Measurements from ENCODE around the gene FURIN.
"Not testable (repeated sequence)": the region's sequence is repeated elsewhere in the genome, so short reads cannot be mapped to it uniquely, and the experiment has no call there.

The FURIN gene

DNA sequence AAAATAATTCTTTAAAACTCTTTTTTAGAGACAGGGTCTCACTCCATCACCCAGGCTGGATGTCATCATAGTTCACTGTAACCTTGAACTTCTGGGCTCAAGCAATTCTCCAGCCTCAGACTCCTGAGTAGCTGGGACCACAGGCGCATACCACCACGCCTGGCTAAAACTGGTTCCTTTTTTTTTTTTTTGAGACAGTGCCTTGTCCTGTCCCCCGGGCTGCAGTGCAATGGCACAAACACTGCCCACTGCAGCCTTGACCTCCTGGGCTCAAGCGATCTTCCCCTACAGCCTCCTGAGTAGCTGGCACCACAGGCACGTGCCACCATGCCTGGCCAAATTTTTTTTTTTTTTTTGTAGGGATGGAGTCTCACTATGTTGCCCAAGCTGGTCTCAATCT is 23.7 kb upstream of the FURIN start:
- DNase-seq (ENCODE audit: low read depth in 3 of 3) = no peak

DNA sequence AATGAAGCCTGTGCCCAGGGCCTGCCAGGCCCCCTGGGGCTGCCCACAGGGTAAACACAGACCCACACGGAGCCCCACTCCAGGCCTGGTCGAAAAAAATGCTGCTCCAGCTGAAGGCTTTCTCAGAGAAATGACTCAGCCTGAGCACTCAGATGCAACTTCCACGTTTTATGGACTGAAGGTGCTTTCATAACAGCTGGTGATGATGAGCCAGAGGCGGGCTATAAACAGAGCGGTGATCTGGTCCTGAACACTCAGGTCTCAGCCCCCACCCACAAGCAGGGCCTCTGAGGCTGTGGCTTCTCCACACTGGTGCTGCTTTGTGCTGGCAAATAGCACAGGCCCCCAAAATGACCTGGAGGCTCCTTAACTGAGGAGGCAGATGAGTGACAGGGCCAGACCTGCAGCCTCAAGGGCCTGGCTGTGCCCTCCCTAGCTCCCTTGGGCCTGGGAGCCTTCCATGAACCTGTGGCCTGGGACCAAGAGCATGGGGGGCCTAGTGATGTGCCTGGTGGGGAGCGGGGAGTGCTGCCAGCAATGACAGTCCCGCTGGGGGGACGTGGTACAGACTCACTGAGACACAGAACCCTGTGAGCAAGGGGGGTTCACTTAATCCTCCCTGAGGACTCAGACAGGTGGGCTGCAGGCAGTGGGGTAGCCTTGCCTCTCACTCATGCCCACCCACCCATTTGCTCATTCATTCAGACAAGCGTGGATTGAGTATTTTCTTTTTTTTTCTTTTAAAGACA is 23.0 kb upstream of the FURIN start:
- no peak for DNase-seq (ENCODE audit: low read depth in 3 of 3)

DNA sequence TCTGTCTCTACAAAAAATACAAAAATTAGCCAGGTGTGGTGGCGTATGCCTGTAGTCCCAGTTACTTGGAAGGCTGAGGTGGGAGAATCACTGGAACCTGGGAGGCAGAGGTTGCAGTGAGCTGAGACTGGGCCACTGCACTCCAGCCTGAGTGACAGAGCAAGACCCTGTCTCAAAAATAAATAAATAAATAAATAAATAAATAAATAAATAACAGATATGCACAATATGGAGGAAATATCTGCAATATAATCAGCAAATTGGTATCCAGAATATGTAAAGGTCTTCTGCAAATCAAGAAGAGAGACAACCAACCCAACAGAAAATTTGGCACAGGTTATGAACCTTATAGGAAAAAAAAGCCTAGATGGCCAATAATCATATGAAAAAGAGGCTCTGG is 19.0 kb upstream of the FURIN start:
- not testable (repeated sequence) for DNase-seq (ENCODE audit: low read depth in 3 of 3)

GRCh38 chr15:90851114-90851513 is 17.3 kb upstream of the FURIN start:
- DNase-seq (ENCODE audit: low read depth in 3 of 3) = no peak

DNA sequence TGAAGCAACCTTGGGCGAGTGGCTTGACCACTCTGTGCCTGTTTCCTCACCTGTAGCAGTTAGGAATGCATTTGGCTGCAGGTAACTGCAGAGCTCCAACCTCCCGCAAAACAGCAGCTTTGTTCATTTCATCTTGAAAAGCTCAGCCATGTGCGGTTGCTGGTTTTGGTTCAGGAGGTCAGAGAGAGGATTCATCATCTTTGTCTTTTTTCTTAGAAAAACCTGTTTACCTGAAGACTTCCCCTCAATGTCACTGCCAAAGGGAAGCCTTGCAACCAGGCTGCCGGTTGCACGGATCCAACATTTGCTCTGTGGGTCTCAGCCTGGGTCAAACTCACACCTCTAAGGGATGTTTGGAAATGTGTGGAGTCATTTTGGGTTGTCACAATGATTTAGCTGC is 16.4 kb upstream of the FURIN start:
- DNase-seq (ENCODE audit: low read depth in 3 of 3) = no peak

DNA sequence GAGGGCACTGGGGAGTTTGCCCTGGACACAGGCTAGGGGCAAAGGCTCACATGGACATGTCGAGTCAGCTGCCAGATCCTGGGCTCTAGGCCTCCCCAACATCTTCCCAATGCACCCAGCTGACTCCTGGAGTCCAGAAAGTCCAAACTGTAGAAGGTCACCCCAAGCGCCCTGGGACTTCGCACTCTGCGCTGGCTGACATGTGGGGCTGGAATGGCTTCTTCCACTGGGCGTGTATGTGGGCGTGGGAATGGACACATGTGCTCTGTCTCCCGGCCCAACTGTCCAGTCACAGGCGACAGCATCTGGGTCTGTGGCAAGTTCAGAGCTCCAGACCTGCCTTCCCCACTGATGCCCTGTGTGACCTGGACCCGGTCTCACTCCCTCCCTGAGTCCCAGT is 13.2 kb upstream of the FURIN start:
- DNase-seq (ENCODE audit: low read depth in 3 of 3) = no peak

- DNase-seq (ENCODE audit: low read depth in 3 of 3) = no peak
These were observed 11.1 kb upstream of the FURIN start for GRCh38 chr15:90857337-90857736.

DNA sequence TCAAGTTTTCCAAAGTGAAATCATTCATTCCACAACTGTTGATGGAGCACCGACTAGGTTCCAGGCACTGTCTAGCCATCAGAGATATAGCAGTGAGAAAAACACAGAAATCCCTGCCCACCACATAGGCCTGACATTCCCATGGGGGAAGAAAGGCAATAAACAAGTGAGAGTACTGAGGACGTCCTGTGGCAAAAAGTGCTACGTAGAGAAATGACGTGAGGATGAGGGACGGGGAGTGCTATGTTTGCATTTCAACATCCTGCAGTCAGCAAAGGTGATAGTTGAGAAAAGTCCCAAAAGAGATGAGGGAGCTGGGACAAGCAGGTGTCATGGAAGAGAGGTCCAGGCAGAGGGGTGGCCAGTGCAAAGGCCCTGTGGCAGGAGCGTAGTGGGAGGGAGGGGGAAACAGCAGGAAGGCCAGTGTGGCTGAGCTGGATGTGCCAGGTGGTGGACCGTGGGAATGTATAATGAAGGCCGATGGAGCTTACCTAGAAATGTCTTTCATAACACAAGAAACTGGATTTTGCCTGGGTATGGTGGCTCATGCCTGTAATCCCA is 10.4 kb upstream of the FURIN start:
- no peak for DNase-seq (ENCODE audit: low read depth in 3 of 3)

DNA sequence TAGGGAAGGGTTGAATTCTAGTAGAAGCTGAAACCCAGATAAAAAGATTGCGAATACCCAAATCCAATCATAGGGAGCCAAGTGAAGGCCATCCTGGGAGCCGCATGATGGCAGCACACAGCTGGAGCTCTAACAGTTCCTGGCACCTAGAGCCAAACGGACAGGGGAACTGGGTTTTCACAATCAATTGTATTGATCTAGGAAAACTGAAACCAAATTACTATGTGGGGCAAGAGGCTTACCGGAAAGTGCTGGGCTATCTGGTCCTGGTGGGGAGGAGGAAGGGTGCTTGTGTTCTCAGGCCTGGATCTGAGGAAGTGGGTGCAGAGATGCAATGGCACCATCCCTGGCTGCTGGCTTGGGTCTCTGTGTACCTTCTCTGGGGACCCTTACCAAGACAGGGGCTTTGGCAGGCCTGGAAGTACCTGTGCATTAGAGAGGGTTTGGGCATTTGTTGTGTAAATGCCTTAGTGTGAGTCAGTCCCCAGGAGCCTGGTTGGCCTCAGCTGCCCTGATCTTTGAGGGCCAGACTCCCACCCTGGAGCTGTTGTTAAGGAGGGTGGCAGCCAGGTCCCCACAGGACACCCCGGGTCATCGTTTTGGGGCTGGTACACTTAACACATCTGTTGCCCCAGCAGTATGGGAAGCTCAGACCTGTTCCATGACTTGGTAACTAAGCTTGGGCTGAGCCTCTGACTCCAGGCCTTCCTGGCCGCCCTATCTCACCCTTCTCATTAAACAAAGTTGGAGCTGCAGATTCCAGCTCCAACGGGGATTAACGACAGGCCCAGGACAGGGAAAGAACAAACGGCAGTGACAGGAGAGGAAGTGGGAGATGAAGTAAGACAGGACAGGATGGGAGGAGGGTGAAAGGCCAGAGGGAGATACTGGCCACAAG is 8.9 kb upstream of the FURIN start:
- DNase-seq (ENCODE audit: low read depth in 3 of 3) = no peak

DNA sequence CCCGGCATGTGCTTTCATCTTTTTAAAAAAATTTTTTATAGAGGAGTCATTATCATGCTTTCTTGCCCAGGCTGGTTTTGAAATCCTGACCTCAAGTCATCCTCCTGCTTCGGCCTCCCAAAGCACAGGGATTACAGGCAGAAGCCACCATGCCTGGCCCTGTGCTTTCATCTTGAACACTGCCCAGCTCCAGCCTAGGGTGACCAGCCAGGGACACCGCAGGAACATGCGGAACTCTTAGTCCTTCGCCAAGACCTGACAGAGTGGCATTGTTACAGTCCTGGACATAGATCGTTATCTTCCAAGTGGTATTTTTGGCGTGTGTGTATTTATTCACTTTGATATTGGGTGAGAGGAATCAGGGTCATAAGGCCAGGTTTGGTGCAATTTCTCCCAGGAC is 7.9 kb upstream of the FURIN start:
- DNase-seq (ENCODE audit: low read depth in 3 of 3) = no peak

DNA sequence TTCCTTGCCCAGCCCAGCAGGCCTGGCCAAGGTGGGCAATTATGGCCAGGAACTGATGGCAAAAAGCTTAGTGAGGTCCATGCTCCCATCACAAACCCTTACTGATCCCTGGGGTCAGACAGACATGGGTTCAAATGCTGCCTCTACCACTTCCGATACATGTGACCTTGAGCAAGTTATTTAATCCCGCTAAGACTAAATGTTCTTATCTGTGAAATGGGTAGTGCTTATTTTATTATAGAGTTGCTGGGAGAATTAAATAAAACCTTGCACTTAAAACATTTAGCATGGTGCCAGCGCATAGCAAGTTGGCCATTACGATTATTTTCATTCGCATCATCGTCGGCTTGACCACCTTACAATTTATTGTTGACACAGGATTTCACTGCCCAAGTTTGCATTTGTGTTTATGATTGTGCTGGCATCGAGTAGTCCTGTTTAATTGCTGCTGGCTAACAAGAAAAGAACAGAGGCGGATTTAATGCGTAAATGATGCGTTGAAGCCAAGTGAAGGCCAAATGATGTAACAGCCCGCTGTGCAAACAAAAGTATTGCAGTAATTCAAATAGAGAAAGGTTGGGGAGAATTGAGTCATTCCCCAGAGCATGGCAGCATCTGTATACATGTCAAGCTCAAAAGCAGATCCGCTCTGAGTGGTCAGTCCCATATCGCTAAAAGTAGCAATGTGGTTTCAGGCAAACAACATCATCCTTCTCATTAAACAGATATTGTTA is 7.3 kb upstream of the FURIN start:
- no peak for DNase-seq (ENCODE audit: low read depth in 3 of 3)

- DNase-seq (ENCODE audit: low read depth in 3 of 3) = no peak
These were observed 5.9 kb upstream of the FURIN start for GRCh38 chr15:90862487-90862886.

GRCh38 chr15:90862964-90863778 is 5.2 kb upstream of the FURIN start:
- DNase-seq (ENCODE audit: low read depth in 3 of 3) = no peak

GRCh38 chr15:90863987-90864386 is 4.4 kb upstream of the FURIN start:
- no peak for DNase-seq (ENCODE audit: low read depth in 3 of 3)

DNA sequence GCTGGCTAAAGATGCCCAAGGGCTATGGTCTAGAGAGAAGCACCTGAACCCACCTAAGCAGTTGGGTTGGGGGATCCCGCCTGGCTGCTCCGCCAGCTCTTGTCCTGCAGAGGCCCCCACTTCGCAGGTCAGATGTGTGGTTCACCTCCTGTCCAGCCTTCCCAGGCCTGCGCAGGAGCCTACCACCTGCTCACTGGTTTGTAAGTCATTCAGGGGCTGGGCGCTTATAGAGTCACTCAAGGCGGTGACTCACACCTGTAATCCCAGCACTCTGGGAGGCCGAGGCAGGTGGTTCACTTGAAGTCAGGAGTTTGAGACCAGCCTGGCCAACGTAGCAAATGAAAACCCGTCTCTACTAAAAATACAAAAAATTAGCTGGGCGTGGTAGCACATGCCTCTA is 3.9 kb upstream of the FURIN start:
- DNase-seq (ENCODE audit: low read depth in 3 of 3) = no peak

GRCh38 chr15:90865702-90866101 is 2.7 kb upstream of the FURIN start:
- no peak for DNase-seq (ENCODE audit: low read depth in 3 of 3)

- DNase-seq (ENCODE audit: low read depth in 3 of 3) = no peak
These were observed 2.1 kb upstream of the FURIN start for GRCh38 chr15:90866161-90866715.

DNA sequence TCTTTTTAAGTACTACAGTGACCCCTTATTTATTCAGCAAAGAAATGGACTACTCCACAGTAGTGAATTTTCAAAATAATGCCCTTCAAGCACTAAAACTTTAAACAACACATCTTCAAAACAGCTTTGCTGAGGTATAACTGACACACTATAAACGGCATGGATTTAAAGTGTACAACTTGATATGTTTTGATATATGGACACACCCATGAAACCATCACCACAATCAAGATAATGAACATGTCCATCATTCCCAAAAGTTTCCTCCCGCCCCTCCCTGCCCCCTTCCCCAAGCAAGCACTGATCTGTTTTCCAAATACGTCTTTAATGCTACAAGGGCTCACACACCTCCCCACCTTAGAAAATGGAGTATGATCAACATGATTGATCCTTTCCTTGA is 1.6 kb upstream of the FURIN start:
- no peak for DNase-seq (ENCODE audit: low read depth in 3 of 3)

DNA sequence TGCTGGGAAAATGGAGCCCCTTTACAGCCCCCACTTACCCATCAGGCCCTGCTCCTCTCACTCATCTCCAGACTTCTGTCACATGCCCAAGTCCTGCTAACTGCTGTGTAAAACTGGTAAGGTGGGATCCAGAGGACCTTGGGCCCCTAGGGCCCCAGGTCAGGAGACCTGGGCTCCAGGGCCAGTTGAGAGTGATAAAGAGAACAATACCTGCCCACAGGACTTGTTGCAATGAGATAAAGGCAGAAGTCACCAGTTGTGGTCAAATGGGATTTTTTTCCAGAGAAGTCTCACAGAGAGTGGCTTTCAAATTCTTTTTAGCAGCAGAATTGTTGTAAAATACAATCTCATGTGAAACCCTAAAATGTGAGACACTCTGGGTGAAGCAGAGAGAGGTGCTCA is 753 bp downstream of the FURIN start:
- no peak for DNase-seq (ENCODE audit: low read depth in 3 of 3)

GRCh38 chr15:90869601-90870353 is 1.4 kb downstream of the FURIN start:
- peak in 1 of 3 experiments; percentile 71 for DNase-seq (ENCODE audit: low read depth in 3 of 3)
